H1 (cell line): ENCODE results near the gene DCLRE1B. TPM values are rescaled to one million over a fixed set of nuclear protein-coding genes. Genes with fewer than 3 reads are reported as not detected.

ENCODE experiments used
- CTCF ChIA-PET: fragments of 300-600 bp; sonication (Branson Sonifier 250); formaldehyde crosslinking; loops from one replicate; lab custom pipeline; 2021; ENCODE audit not compliant: partially characterized antibody; lab: Charles Lee
- POLR2A ChIA-PET: fragments of 300-600 bp; sonication (Branson Sonifier 250); formaldehyde crosslinking; loops from one replicate; lab custom pipeline; 2021; ENCODE audit warnings: inconsistent platforms; ENCODE audit not compliant: partially characterized antibody; lab: Charles Lee
- DNase-seq, 2 experiments: peaks; one replicate each; pipeline versions ENCODE4 v3.0.0 to v3.0.0-alpha.2; 2010 to 2022; ENCODE audit warnings: low spot score in 2 of 2, low read depth in 1 of 2, mixed read lengths in 1 of 2
- FAIRE-seq: peaks from 2 replicates; lab custom pipeline; 2011; peaks lifted over from hg19 to GRCh38; lab: Jason Lieb, UNC
- H2AFZ ChIP-seq: 2 replicates; pipeline ENCODE4 v1.8.1; 2012; ENCODE audit warnings: low read length, inconsistent platforms
- H2AK5ac ChIP-seq: 2 replicates; pipeline ENCODE4 v1.6.1; 2013; ENCODE audit warnings: low read depth, low read length
- H2BK120ac ChIP-seq: replicated peaks from 2 replicates; pipeline ENCODE3; 2013; ENCODE audit warnings: low read depth, low read length, inconsistent platforms
- H2BK12ac ChIP-seq: 2 replicates; pipeline ENCODE4 v1.6.1; 2013; ENCODE audit warnings: low read depth, low read length
- H2BK15ac ChIP-seq: 2 replicates; pipeline ENCODE4 v1.6.1; 2013; ENCODE audit warnings: low read length
- H2BK20ac ChIP-seq: 2 replicates; pipeline ENCODE4 v1.6.1; 2013; ENCODE audit warnings: low read length
- H2BK5ac ChIP-seq: 2 replicates; pipeline ENCODE4 v1.6.1; 2013; ENCODE audit warnings: low read depth, low read length
- H3K14ac ChIP-seq: 2 replicates; pipeline ENCODE4 v1.6.1; 2013; ENCODE audit warnings: inconsistent platforms; ENCODE audit not compliant: insufficient read length
- H3K18ac ChIP-seq: 2 replicates; pipeline ENCODE4 v1.6.1; 2013; ENCODE audit warnings: low read length; ENCODE audit errors: extremely low read depth
- H3K23ac ChIP-seq: 2 replicates; pipeline ENCODE4 v1.6.1; 2013; ENCODE audit warnings: inconsistent platforms; ENCODE audit not compliant: insufficient read length
- H3K23me2 ChIP-seq: 2 replicates; pipeline ENCODE4 v1.6.1; 2013; ENCODE audit warnings: low read depth, low read length
- H3K27ac ChIP-seq: 2 replicates; pipeline ENCODE4 v1.6.1; 2011; ENCODE audit warnings: low read depth, low read length, inconsistent platforms
- H3K27me3 ChIP-seq, 4 experiments: replicated peaks in 1 of 4; 1 replicate in 1 of 4; 2 replicates in 3 of 4; pipeline versions ENCODE4 v1.6.1 to v1.8.1; 2011 to 2013; ENCODE audit warnings: low read length in 3 of 4, mild to moderate bottlenecking in 3 of 4, inconsistent platforms in 2 of 4, mixed read lengths in 2 of 4, moderate library complexity in 1 of 4; ENCODE audit not compliant: control insufficient read depth in 3 of 4, insufficient read depth in 3 of 4; ENCODE audit errors: extremely low read depth in 1 of 4
- H3K36me3 ChIP-seq, 4 experiments: 2 replicates each; pipeline versions ENCODE4 v1.6.1 to v1.8.1; 2011 to 2013; ENCODE audit warnings: mild to moderate bottlenecking in 4 of 4, low read length in 3 of 4, moderate library complexity in 2 of 4, control low read depth in 1 of 4, inconsistent platforms in 1 of 4; ENCODE audit not compliant: insufficient read depth in 4 of 4, control insufficient read depth in 2 of 4
- H3K4ac ChIP-seq: replicated peaks from 2 replicates; pipeline ENCODE3; 2013; ENCODE audit warnings: low read length, low read depth, mixed read lengths, inconsistent platforms; ENCODE audit not compliant: insufficient read length
- H3K4me1 ChIP-seq, 4 experiments: replicated peaks in 1 of 4; 1 replicate in 1 of 4; 2 replicates in 3 of 4; pipeline versions ENCODE4 v1.6.1 to v1.8.1; 2011 to 2013; ENCODE audit warnings: low read length in 3 of 4, inconsistent platforms in 2 of 4, mixed read lengths in 1 of 4; ENCODE audit not compliant: insufficient read depth in 4 of 4, control insufficient read depth in 3 of 4
- H3K4me2 ChIP-seq, 2 experiments: 2 replicates each; pipeline versions ENCODE4 v1.6.1 to v1.8.1; 2011 to 2013; ENCODE audit warnings: low read depth in 2 of 2, low read length in 2 of 2, control low read depth in 1 of 2, inconsistent platforms in 1 of 2, mild to moderate bottlenecking in 1 of 2; ENCODE audit not compliant: insufficient read depth in 1 of 2
- H3K4me3 ChIP-seq, 4 experiments: fragments of 200-600, 300-600 bp in 1 of 4; sonication (generic), shearing (Covaris generic), sonication (Bioruptor Twin) in 1 of 4; 2 replicates each; pipeline versions ENCODE4 v1.5.1 to v1.8.1; 2011 to 2016; ENCODE audit warnings: low read length in 4 of 4, low read depth in 3 of 4, control low read depth in 2 of 4, inconsistent platforms in 2 of 4, mild to moderate bottlenecking in 2 of 4, mixed read lengths in 1 of 4, moderate library complexity in 1 of 4; ENCODE audit not compliant: insufficient read depth in 2 of 4; ENCODE audit errors: extremely low read depth in 1 of 4
- H3K56ac ChIP-seq: replicated peaks from 2 replicates; pipeline ENCODE3; 2013; ENCODE audit warnings: low read depth, mild to moderate bottlenecking, mixed read lengths, low read length, inconsistent platforms; ENCODE audit not compliant: insufficient read length
- H3K79me1 ChIP-seq: 2 replicates; pipeline ENCODE4 v1.6.1; 2013; ENCODE audit warnings: low read depth, low read length, control low read depth
- H3K79me2 ChIP-seq, 2 experiments: 2 replicates each; pipeline versions ENCODE4 v1.6.1 to v1.8.1; 2012 to 2013; ENCODE audit warnings: low read length in 2 of 2, mild to moderate bottlenecking in 2 of 2, inconsistent platforms in 1 of 2; ENCODE audit not compliant: insufficient read depth in 2 of 2, control insufficient read depth in 1 of 2
- H3K9ac ChIP-seq, 4 experiments: replicated peaks in 1 of 4; 1 replicate in 1 of 4; 2 replicates in 3 of 4; pipeline versions ENCODE4 v1.6.1 to v1.8.1; 2011 to 2013; ENCODE audit warnings: low read depth in 3 of 4, low read length in 3 of 4, control low read depth in 2 of 4, mild to moderate bottlenecking in 2 of 4, moderate library complexity in 2 of 4, inconsistent platforms in 1 of 4; ENCODE audit errors: extremely low read depth in 1 of 4
- H3K9me3 ChIP-seq, 2 experiments: 2 replicates each; pipeline versions ENCODE4 v1.6.1 to v1.8.1; 2012 to 2013; ENCODE audit warnings: mild to moderate bottlenecking in 2 of 2, moderate library complexity in 2 of 2, control low read depth in 1 of 2, inconsistent platforms in 1 of 2, low read depth in 1 of 2, low read length in 1 of 2, mixed read lengths in 1 of 2; ENCODE audit not compliant: insufficient read depth in 2 of 2
- H4K20me1 ChIP-seq, 2 experiments: replicated peaks in 1 of 2; 2 replicates each; pipeline versions ENCODE3 to v1.8.1; 2011 to 2013; ENCODE audit warnings: inconsistent platforms in 2 of 2, low read length in 2 of 2, mild to moderate bottlenecking in 1 of 2; ENCODE audit not compliant: insufficient read depth in 2 of 2, control insufficient read depth in 1 of 2
- H4K5ac ChIP-seq: 2 replicates; pipeline ENCODE4 v1.6.1; 2013; ENCODE audit warnings: low read length, low read depth, mixed read lengths, inconsistent platforms; ENCODE audit not compliant: insufficient read length
- H4K8ac ChIP-seq: 2 replicates; pipeline ENCODE4 v1.8.0; 2013; ENCODE audit warnings: mild to moderate bottlenecking, moderate library complexity, low read length, inconsistent platforms; ENCODE audit not compliant: insufficient read depth; ENCODE audit errors: extremely low read depth
- H4K91ac ChIP-seq: replicated peaks from 2 replicates; pipeline ENCODE3; 2013; ENCODE audit warnings: low read length, mixed read lengths, inconsistent platforms; ENCODE audit not compliant: insufficient read length
- FOSL1 ChIP-seq: IDR thresholded peaks from 2 replicates; pipeline ENCODE4 v1.6.1; 2011; ENCODE audit warnings: mild to moderate bottlenecking, low read depth, low read length, moderate library complexity; ENCODE audit not compliant: insufficient read depth
- GTF2F1 ChIP-seq: IDR thresholded peaks from 2 replicates; pipeline ENCODE4 v1.6.1; 2012; ENCODE audit warnings: low read depth, low read length, improper control_type of control experiment, borderline replicate concordance
- JUN ChIP-seq: IDR thresholded peaks from 2 replicates; pipeline ENCODE4 v1.6.1; 2011; ENCODE audit warnings: low read depth, mild to moderate bottlenecking, improper control_type of control experiment, low read length
- PHF8 ChIP-seq: fragments of 200-600 bp; sonication (generic); conservative IDR thresholded peaks from 2 replicates; pipeline ENCODE4 v1.7.1; 2012; ENCODE audit warnings: low read depth, mild to moderate bottlenecking, inconsistent platforms, low read length, moderate library complexity
- RBBP5 ChIP-seq: IDR thresholded peaks from 2 replicates; pipeline ENCODE4 v1.7.1; 2012; ENCODE audit warnings: low read depth, mild to moderate bottlenecking, inconsistent platforms, low read length, moderate library complexity, borderline replicate concordance
- YY1 ChIP-seq: IDR thresholded peaks from 2 replicates; pipeline ENCODE4 v1.6.1; 2011; ENCODE audit warnings: low read depth, mild to moderate bottlenecking, low read length
- WGBS, 2 experiments: shearing (Covaris generic) in 1 of 2; methylation state at CpG; one replicate each; pipeline versions ENCODE4 v1.1.6 to v1.1.7; 2013 to 2015; ENCODE audit warnings: low lambda C conversion rate in 2 of 2, mixed read lengths in 2 of 2, inconsistent platforms in 1 of 2, low coverage in 1 of 2, missing lambda C conversion rate in 1 of 2; ENCODE audit not compliant: insufficient replicate concordance in 2 of 2, insufficient coverage in 1 of 2, insufficient read length in 1 of 2; ENCODE audit errors: extremely low coverage in 1 of 2, missing lambda C conversion rate in 1 of 2; 5-methylcytosine and 5-hydroxymethylcytosine counted together
- polyA plus RNA-seq, 7 experiments: library from polyadenylated mRNA; depleted of rRNA in 3 of 7; stranded (reverse) in 5 of 7; unstranded in 2 of 7; fragments of >200 nt in 5 of 7; fragments of 200-250 nt in 2 of 7; gene quantifications; 1 replicate in 5 of 7; 2 replicates in 1 of 7; 4 replicates in 1 of 7; pipeline versions ENCODE4 v1.2.1 to v1.2.3, GENCODE V29; 2011 to 2013; ENCODE audit warnings: missing spikeins in 2 of 7, mixed read lengths in 2 of 7
- total RNA-seq: library from RNA; stranded (reverse); fragmentation: NEBNext Ultra II Directional; extraction: Animal tissue kit (Norgen Biotek cat#: 25700); gene quantifications from 2 replicates; pipeline ENCODE4 v1.2.1, GENCODE V29; 2021

DCLRE1B gene
- total and polyA plus RNA-seq, 2 of the 8 experiments (the other 6 are each of a cell fraction or from before 2014, with no cell fraction given): 5.5 to 11.0 TPM

GRCh38 chr1:113895098-113895497 is 10.0 kb upstream of the DCLRE1B start:
- ChIA-PET POLR2A (interaction anchor here (1.8 kb wide), 1 partner anchor 9 kb away, joined by 4 read pairs; the partner anchor contains the start of gene AP4B1), CTCF (interaction anchor here (1.0 kb wide), 1 partner anchor 11 kb away, joined by 3 read pairs; no protein-coding TSS in a partner anchor)
- H4K5ac ChIP-seq: no peak overlapping the region
- no peak overlapping the region for H3K4ac ChIP-seq
- H2BK20ac ChIP-seq: no peak overlapping the region
- H2BK120ac ChIP-seq: no peak overlapping the region
- H3K23me2 ChIP-seq: no peaks in the 10 kb centered on the region
- no peak overlapping the region for H4K8ac ChIP-seq
- WGBS, 2 experiments: 90% methylated on average over 6 of the region's 6 CpGs; no CpG with 5 or more reads in 1 of the 2 experiments
- no peaks in the 10 kb centered on the region for H3K79me2 ChIP-seq
- no peak for FAIRE-seq
- H3K27ac ChIP-seq: no peak overlapping the region
- H3K14ac ChIP-seq: no peak overlapping the region
- no peak overlapping the region for H2BK12ac ChIP-seq
- H3K36me3 ChIP-seq: peaks cover 0 to 14% (median 6%) of the 10 kb centered on the region in 4 experiments; a peak in 4 of 8 replicates
- H3K27me3 ChIP-seq: no peaks in the 10 kb centered on the region
- no peak for TF ChIP-seq PHF8
- TF ChIP-seq JUN: no peak
- TF ChIP-seq RBBP5: no peak
- TF ChIP-seq FOSL1: no peak
- no peak for TF ChIP-seq YY1
- TF ChIP-seq GTF2F1: no peak
- no peak overlapping the region for H3K9ac ChIP-seq
- no peak overlapping the region for H3K4me2 ChIP-seq
- no peak overlapping the region for H3K23ac ChIP-seq
- H4K91ac ChIP-seq: no peak overlapping the region
- no peaks in the 10 kb centered on the region for H3K4me1 ChIP-seq
- no peak overlapping the region for H2BK5ac ChIP-seq
- H3K18ac ChIP-seq: no peak overlapping the region
- no peak overlapping the region for H2BK15ac ChIP-seq
- no peak overlapping the region for H3K56ac ChIP-seq
- H2AFZ ChIP-seq: no peak overlapping the region
- no peaks in the 10 kb centered on the region for H3K9me3 ChIP-seq
- no peak overlapping the region for H3K4me3 ChIP-seq
- DNase-seq: no peak
- H4K20me1 ChIP-seq: no peaks in the 10 kb centered on the region
- no peak overlapping the region for H2AK5ac ChIP-seq
- H3K79me1 ChIP-seq: no peaks in the 10 kb centered on the region
